HS-27A (cell line): ENCODE measurements around the gene DCTD.

Source experiments
- DNase-seq: peaks from one replicate; pipeline ENCODE4 v3.0.0-alpha.2; 2012; ENCODE audit warnings: low read depth, missing footprints

DCTD gene

GRCh38 chr4:182917182-182918043 lies at the start of gene DCTD:
Gene DCTD, minus strand, starts transcription at chr4:182917386. Its CDS starts 1,818 bp downstream, at chr4:182915568.
- no peak for DNase-seq

GRCh38 chr4:182960746-182961145 lies 43.6 kb upstream of the DCTD start:
- DNase-seq = no peak

- no peak for DNase-seq
These were observed 43.0 kb upstream of the DCTD start for GRCh38 chr4:182960228-182960627.

- DNase-seq = no peak
These were observed 38.2 kb upstream of the DCTD start for GRCh38 chr4:182955411-182955810.

- no peak for DNase-seq
These were observed 27.5 kb upstream of the DCTD start for GRCh38 chr4:182944484-182945213.

GRCh38 chr4:182939680-182940079 lies 22.5 kb upstream of the DCTD start:
- DNase-seq = no peak

- DNase-seq = no peak
These were observed 21.0 kb upstream of the DCTD start for GRCh38 chr4:182938205-182938645.

- no peak for DNase-seq
These were observed 20.4 kb upstream of the DCTD start for GRCh38 chr4:182937268-182938204.

- no peak for DNase-seq
These were observed 15.5 kb upstream of the DCTD start for GRCh38 chr4:182932651-182933050.

GRCh38 chr4:182931691-182932345 lies 14.6 kb upstream of the DCTD start:
- DNase-seq = no peak

GRCh38 chr4:182930889-182931288 lies 13.7 kb upstream of the DCTD start:
- DNase-seq = no peak

- no peak for DNase-seq
These were observed 12.1 kb upstream of the DCTD start for GRCh38 chr4:182929296-182929695.

- DNase-seq = no peak
These were observed 10.9 kb upstream of the DCTD start for GRCh38 chr4:182928061-182928460.

GRCh38 chr4:182927505-182927904 lies 10.3 kb upstream of the DCTD start:
- DNase-seq = no peak

GRCh38 chr4:182925855-182926254 lies 8.7 kb upstream of the DCTD start:
- DNase-seq = no peak

GRCh38 chr4:182925298-182925757 lies 8.1 kb upstream of the DCTD start:
- DNase-seq = no peak

- no peak for DNase-seq
These were observed 7.3 kb upstream of the DCTD start for GRCh38 chr4:182924497-182924896.

GRCh38 chr4:182923796-182924340 lies 6.7 kb upstream of the DCTD start:
- DNase-seq = no peak

- DNase-seq = no peak
These were observed 6.2 kb upstream of the DCTD start for GRCh38 chr4:182923366-182923765.

GRCh38 chr4:182922501-182923284 lies 5.5 kb upstream of the DCTD start:
- DNase-seq = no peak
